RPMI7951 (cell line): ENCODE data around the gene RPP38. TPM values are rescaled to one million over a fixed set of nuclear protein-coding genes. Genes with fewer than 3 reads are reported as not detected.

Experiments
- DNase-seq: peaks from one replicate; pipeline ENCODE4 v3.0.0-alpha.2; 2012; ENCODE audit warnings: low read depth
- total RNA-seq: library from RNA; depleted of rRNA; stranded (reverse); fragments of >200 nt; shearing (Covaris generic); gene quantifications from 2 replicates; pipeline ENCODE4 v1.2.3, GENCODE V29; 2014; rRNA removed

Gene RPP38
- total RNA-seq, 1 experiment from 2014 or later, result 20.5 TPM

GRCh38 chr10:15152556-15152955 is 55.4 kb downstream of the RPP38 start:
- no peak for DNase-seq

Other genes starting within 250 kb of the RPP38 start
- gene SUV39H2, start 218.5 kb upstream of the RPP38 start, total RNA-seq, result 37.9 and 48.5 TPM in 2 replicates
- gene DCLRE1C, start 143.3 kb upstream of the RPP38 start, total RNA-seq, result 19.9 and 22.9 TPM in 2 replicates
- gene MEIG1, start 138.0 kb upstream of the RPP38 start, total RNA-seq, result 1.3 TPM in 1 of 2 replicates, not detected in the other
- not detected in 2 replicates for gene OLAH, start 53.4 kb upstream of the RPP38 start, total RNA-seq
- gene ACBD7, start 8.6 kb upstream of the RPP38 start, total RNA-seq, result 6.7 and 7.9 TPM in 2 replicates
- gene NMT2, start 71.3 kb downstream of the RPP38 start, total RNA-seq, result 39.5 and 45.5 TPM in 2 replicates